ENCODE results near the gene TBX2.

The TBX2 gene

GRCh38 chr17:61381537-61381936 lies 18.1 kb upstream of the TBX2 start:
- Histone ChIP-seq H3K36me3 (no peaks in the 10 kb centered on the region), H4K20me1 (no peaks in the 10 kb centered on the region), H3K4me3 (no peak overlapping the region), H3K27me3 (no peaks in the 10 kb centered on the region), H3K9me3 (no peaks in the 10 kb centered on the region), H3K4me2 (no peak overlapping the region), H3K9ac (no peak overlapping the region), H3K4me1 (no peaks in the 10 kb centered on the region), H3K27ac (no peak overlapping the region)
- no peak for TF ChIP-seq Cebpa-rat (IDR thresholded peaks at IDR 0.05)

- TF ChIP-seq Cebpa-rat (IDR thresholded peaks at IDR 0.05): no peak
- Histone ChIP-seq H3K27ac (no peak overlapping the region), H3K9ac (no peak overlapping the region), H3K4me3 (no peak overlapping the region), H3K27me3 (no peaks in the 10 kb centered on the region), H3K9me3 (no peaks in the 10 kb centered on the region), H3K4me2 (no peak overlapping the region), H4K20me1 (no peaks in the 10 kb centered on the region), H3K36me3 (no peaks in the 10 kb centered on the region), H3K4me1 (no peaks in the 10 kb centered on the region; the same call in 1 of the 2 replicates)
Observed at GRCh38 chr17:61382796-61383688, 16.6 kb upstream of the TBX2 start.

GRCh38 chr17:61383689-61384201 lies 15.9 kb upstream of the TBX2 start:
- no peak overlapping the region for H3K4me2 ChIP-seq
- H3K4me1 ChIP-seq: no peaks in the 10 kb centered on the region; the same call in 1 of the 2 replicates
- H3K4me3 ChIP-seq: no peak overlapping the region

GRCh38 chr17:61384354-61384691 lies 15.3 kb upstream of the TBX2 start:
- no peaks in the 10 kb centered on the region for H3K27me3 ChIP-seq
- no peak overlapping the region for H3K4me2 ChIP-seq
- no peaks in the 10 kb centered on the region for H3K9me3 ChIP-seq
- no peaks in the 10 kb centered on the region for H4K20me1 ChIP-seq
- no peak overlapping the region for H3K27ac ChIP-seq
- no peak overlapping the region for H3K9ac ChIP-seq
- H3K36me3 ChIP-seq: no peaks in the 10 kb centered on the region
- H3K4me3 ChIP-seq: no peak overlapping the region
- no peak for TF ChIP-seq Cebpa-rat (IDR thresholded peaks at IDR 0.05)
- no peaks in the 10 kb centered on the region; the same call in 1 of the 2 replicates for H3K4me1 ChIP-seq

More at GRCh38 chr17:61383689-61384201, 15.9 kb upstream of the TBX2 start:
- no peak overlapping the region for H3K27ac ChIP-seq
- H4K20me1 ChIP-seq: no peaks in the 10 kb centered on the region
- H3K36me3 ChIP-seq: no peaks in the 10 kb centered on the region
- no peak overlapping the region for H3K9ac ChIP-seq
- TF ChIP-seq Cebpa-rat (IDR thresholded peaks at IDR 0.05): no peak
- no peaks in the 10 kb centered on the region for H3K27me3 ChIP-seq
- H3K9me3 ChIP-seq: no peaks in the 10 kb centered on the region

GRCh38 chr17:61384692-61385576 lies 14.7 kb upstream of the TBX2 start:
- Histone ChIP-seq H3K4me1 (no peaks in the 10 kb centered on the region; the same call in 1 of the 2 replicates), H3K27me3 (no peaks in the 10 kb centered on the region), H3K4me2 (no peak overlapping the region), H3K27ac (no peak overlapping the region), H3K36me3 (no peaks in the 10 kb centered on the region), H3K4me3 (no peak overlapping the region), H3K9ac (no peak overlapping the region), H3K9me3 (no peaks in the 10 kb centered on the region), H4K20me1 (no peaks in the 10 kb centered on the region)
- no peak for TF ChIP-seq Cebpa-rat (IDR thresholded peaks at IDR 0.05)

- H3K36me3 ChIP-seq: no peaks in the 10 kb centered on the region
- no peaks in the 10 kb centered on the region for H3K9me3 ChIP-seq
- no peaks in the 10 kb centered on the region; the same call in 1 of the 2 replicates for H3K4me1 ChIP-seq
- no peak overlapping the region for H3K4me2 ChIP-seq
- no peak overlapping the region for H3K9ac ChIP-seq
- no peak overlapping the region for H3K27ac ChIP-seq
- no peak overlapping the region for H3K4me3 ChIP-seq
- no peak for TF ChIP-seq Cebpa-rat (IDR thresholded peaks at IDR 0.05)
- H3K27me3 ChIP-seq: no peaks in the 10 kb centered on the region
- 0 out of 2 replicates have a peak, but pooled peaks cover 6% of the 10 kb centered on the region for H4K20me1 ChIP-seq
Observed at GRCh38 chr17:61385577-61386236, 13.9 kb upstream of the TBX2 start.

GRCh38 chr17:61386251-61386650 lies 13.4 kb upstream of the TBX2 start:
- no peak for TF ChIP-seq Cebpa-rat (IDR thresholded peaks at IDR 0.05)
- Histone ChIP-seq H3K36me3 (no peaks in the 10 kb centered on the region), H3K4me1 (no peaks in the 10 kb centered on the region; the same call in 1 of the 2 replicates), H3K9me3 (no peaks in the 10 kb centered on the region), H3K4me2 (no peak overlapping the region), H4K20me1 (0 out of 2 replicates have a peak, but pooled peaks cover 6% of the 10 kb centered on the region), H3K9ac (no peak overlapping the region), H3K4me3 (no peak overlapping the region), H3K27me3 (no peaks in the 10 kb centered on the region), H3K27ac (no peak overlapping the region)

- Histone ChIP-seq H3K4me1 (no peaks in the 10 kb centered on the region; the same call in 1 of the 2 replicates), H3K27me3 (no peaks in the 10 kb centered on the region), H3K4me2 (no peak overlapping the region), H3K4me3 (no peak overlapping the region), H4K20me1 (0 out of 2 replicates have a peak, but pooled peaks cover 6% of the 10 kb centered on the region), H3K9ac (no peak overlapping the region), H3K27ac (no peak overlapping the region), H3K36me3 (no peaks in the 10 kb centered on the region), H3K9me3 (no peaks in the 10 kb centered on the region)
- no peak for TF ChIP-seq Cebpa-rat (IDR thresholded peaks at IDR 0.05)
Observed at GRCh38 chr17:61387011-61387410, 12.6 kb upstream of the TBX2 start.

Data from BLaER1 (cell line).